SHP77 treated with DMSO at 0.1 percent for 48 hours (cell line): ENCODE measurements around the gene PTPN6.
A peak's percentile ranks its signal among the peaks of the same experiment; 100 is the strongest.

Experiments
- DNase-seq: peaks from one replicate; lab custom pipeline; 2025; lab: John Stamatoyannopoulos, UW

PTPN6 gene

DNA sequence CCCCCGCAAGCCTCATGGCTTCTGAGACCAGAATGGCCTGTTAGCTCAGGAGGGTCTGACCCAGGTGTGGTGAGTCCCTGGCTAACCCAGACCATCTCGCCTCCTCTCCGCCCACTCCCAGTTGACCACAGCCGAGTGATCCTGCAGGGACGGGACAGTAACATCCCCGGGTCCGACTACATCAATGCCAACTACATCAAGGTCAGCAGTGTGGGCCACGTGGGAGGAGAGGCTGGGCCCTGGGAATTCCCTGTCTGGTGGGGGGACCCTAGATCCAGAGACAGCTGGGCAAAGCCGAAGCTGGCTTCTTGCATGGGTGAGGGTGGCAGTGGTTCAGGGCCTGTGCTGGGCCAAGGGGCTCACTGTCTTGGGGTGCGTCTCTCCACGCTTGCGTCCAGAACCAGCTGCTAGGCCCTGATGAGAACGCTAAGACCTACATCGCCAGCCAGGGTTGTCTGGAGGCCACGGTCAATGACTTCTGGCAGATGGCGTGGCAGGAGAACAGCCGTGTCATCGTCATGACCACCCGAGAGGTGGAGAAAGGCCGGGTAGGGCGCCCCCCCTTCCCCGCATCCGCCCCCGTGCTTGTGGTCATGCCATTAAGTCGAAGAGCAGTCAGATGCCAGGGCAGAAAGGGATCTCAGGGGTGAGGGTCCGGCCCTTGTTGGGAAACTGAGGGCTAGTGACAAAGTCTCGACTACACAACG is 5.0 kb downstream of the PTPN6 start:
- no peak for DNase-seq

- DNase-seq = no peak
Measured at GRCh38 chr12:6957151-6957701, 6.1 kb downstream of the PTPN6 start.

DNA sequence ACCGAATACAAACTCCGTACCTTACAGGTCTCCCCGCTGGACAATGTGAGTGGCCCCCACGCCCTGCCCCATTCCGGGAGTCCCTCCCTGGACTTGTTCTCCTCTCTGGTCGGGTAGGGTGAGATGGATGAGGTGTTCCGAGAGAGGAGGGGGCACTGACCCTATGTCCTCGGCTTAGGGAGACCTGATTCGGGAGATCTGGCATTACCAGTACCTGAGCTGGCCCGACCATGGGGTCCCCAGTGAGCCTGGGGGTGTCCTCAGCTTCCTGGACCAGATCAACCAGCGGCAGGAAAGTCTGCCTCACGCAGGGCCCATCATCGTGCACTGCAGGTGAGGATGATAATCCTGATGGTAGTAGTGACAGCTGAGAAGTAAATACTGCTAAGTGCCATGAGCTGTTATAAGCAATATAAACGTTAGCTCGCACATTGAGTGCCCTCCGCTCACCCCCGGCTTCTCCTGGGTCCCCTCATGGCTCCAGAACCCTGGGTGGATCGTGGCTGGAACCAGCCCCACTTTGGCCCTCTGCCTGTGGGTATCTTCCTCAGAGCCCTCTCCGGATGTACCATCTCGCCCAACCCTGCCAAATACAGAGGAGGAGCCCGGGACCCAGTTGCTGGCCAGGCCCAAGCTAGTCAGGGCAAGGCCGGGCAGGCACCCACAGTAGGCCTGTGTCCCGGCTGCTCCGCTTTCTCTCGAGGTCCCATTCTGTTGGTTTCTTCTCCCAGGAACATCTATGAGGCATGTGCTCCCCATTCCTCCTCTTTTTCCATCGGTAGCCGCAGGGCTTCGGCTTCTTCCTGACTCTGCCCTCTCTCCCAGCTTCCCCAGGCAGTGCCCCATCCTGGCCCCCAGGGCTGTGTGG is 6.8 kb downstream of the PTPN6 start:
- DNase-seq = no peak

GRCh38 chr12:6958609-6959057 is 7.5 kb downstream of the PTPN6 start:
- DNase-seq = no peak

GRCh38 chr12:6959058-6959804 is 8.1 kb downstream of the PTPN6 start:
- no peak for DNase-seq

DNA sequence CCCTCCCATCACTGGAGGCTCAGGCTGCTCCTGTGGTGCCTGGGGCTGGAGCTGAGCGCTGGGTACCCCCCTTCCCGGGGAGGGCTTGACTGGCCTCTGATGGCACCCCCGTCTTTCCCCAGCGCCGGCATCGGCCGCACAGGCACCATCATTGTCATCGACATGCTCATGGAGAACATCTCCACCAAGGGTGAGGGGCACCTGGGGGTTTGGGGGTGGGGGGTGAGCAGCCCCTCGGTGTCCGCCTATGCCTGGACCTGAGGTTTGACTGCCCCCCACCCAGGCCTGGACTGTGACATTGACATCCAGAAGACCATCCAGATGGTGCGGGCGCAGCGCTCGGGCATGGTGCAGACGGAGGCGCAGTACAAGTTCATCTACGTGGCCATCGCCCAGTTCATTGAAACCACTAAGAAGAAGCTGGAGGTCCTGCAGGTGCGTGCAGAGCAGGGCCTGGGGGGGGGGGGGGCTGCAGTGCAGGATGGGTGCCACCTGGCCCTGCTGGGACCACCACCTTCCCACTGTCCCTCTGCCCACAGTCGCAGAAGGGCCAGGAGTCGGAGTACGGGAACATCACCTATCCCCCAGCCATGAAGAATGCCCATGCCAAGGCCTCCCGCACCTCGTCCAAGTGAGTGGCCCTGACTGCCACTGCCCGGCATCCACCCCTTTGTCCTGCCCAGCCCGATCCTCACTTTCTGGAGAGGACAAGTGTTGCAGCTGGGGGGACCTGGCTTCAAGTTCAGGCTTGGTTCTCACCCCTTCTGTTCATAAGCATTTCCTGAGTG is 8.8 kb downstream of the PTPN6 start:
- DNase-seq = no peak

DNA sequence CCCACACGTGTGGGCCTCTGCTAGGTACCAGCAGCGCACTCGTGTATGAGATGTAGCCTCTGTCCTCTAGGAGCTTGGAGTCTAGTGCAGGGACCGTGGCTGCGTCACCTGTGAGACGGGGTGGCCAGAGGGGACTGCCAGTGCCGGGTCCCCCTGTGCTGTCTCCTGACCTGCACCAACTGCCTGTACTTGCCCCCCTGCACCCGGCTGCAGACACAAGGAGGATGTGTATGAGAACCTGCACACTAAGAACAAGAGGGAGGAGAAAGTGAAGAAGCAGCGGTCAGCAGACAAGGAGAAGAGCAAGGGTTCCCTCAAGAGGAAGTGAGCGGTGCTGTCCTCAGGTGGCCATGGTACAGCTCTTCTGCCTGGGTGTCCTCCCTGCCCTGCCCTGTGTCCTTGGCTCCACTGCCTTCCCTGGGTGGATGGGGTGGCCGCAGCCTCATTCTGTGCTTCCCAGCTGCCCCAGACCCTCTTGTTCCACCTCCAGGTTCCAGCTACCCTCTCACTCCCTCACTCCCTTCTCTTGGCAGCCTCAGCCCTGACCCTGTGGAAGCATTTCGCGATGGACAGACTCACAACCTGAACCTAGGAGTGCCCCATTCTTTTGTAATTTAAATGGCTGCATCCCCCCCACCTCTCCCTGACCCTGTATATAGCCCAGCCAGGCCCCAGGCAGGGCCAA is 9.6 kb downstream of the PTPN6 start:
- no peak for DNase-seq

DNA sequence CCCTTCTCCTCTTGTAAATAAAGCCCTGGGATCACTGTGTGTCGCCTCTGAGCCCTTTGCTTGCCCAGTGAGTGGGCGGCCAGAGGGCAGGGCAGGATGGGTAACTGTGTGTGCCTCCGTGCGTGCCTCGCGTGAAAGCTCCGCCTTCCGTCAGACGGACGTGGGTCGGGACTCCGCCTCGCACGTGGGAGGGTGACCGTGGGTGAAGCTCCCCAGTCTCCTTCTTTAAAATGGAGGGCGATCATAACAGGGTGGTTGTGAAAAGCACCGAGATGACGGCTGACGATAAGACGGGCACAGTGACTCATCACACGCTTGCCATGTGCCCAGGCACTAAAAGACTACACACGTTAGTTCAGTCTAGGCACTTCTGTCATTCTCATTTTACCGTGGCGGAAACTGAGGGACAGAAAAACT is 10.1 kb downstream of the PTPN6 start:
- no peak for DNase-seq

GRCh38 chr12:6961695-6962284 is 10.6 kb downstream of the PTPN6 start:
- DNase-seq = peak; percentile 48

DNA sequence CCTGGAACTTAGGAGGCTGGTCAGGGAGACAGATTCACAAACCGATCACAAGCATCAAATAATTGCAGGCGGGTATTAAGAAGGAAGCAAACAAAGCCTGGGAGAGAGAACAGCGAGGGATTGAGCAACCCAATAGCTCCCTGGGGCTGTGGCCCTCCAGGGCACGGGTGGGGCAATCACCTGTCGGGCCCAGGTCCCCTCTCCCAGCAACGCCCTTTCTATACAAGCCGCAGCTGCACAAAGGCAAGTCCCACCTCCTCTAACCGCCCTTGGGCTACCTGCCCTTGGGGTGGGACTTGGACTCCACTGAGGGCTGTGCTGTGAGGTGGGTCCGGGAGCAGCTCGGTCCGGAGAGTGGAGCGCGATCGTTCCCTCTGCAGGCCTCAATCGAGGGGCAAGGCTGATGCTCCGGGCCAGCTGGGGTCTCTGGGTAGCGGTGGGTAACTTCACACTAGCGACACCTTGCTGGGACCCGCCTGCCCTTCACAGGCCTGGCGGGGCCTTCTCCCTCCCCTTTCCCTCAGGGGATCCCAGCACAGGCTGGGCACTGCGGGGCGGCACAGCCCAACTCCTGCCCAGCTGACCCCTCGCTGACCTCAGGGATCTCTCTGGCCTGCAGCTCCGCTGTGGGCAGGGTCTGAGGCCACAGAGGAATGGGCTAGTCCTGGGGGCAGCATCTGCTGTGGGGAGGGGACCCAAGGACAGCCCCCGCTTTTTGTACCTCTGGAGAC is 11.3 kb downstream of the PTPN6 start:
- DNase-seq = peak; percentile 44

GRCh38 chr12:6963016-6963731 is 12.0 kb downstream of the PTPN6 start:
- no peak for DNase-seq

DNA sequence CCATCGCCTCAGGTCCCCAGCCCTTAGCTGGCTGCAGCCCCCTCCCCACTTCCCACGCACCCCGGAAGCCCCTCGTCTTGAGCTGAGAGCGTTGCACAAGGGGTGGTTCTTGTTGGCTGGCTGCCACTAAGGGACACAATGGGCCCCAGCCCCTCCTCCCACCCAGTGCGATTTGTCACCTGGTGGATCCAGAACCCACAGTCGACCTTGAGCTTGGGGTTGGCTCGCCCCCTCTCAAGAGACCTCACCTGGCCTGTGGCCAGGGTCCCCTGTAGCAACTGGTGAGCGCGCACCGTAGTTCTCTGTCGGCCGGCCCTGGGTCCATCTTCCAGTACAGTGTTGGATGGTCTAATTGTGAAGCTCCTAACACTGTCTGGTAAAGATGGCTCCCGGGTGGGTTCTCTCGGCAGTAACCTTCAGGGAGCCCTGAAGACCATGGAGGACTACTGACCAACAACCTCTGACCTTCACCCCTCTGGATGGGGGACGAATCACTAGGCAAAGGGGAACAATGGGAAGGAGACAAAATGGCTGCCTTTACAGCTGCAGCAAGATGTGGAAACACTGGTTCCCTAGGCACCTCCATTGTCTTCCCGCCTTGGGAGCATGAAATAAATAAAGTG is 12.7 kb downstream of the PTPN6 start:
- DNase-seq = no peak

DNA sequence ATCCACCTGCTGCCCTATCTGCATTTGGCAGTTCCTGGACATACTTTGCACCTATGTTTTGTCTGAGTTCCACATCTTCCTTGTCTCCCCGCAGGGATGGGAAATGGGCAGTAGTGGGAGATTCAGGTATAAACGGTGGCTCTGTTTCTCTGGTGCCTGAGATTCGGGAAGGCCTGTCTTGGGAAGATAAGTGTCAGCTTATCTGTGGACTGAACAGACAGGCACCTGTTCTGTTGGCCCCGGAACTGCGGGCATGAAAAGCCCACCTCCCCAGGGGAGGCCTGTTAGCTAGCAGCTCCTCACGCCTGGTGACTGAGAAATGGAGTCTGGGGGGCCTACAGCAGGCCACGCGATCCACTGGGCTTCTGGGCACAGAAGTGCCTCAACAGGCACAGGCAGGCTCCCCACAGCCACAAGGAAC is 13.5 kb downstream of the PTPN6 start:
- no peak for DNase-seq

DNA sequence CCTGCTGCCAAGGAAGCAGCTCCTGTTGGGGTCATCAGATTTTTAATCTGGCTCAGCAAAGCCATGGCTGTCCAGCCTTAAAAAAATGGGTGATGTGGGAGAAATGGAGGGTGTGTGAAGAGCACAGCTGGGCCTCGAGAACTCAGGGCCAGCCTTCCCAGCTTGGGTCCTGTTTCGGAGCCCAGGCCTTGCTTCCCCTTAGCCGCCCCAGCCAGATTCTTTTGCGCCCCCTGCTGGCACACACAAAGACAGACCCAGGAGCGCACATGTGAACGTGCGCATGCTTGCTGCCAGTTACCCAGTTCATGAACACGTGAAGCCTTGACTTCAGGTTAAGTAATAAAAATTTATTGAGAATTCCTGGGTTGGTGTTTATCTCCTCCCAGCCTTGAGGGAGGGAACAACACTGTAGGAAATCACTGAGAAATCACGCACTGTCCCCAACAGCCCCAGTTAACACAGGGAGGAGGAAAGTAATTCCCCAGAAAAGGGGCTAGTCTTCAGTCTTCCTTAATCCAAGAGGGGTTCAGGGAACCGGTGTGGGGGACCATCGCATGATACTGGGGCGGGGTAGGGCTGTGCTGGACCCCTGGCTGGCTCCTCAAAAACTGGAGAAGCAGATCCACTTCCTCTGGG is 14.0 kb downstream of the PTPN6 start:
- DNase-seq = no peak

- no peak for DNase-seq
Measured at GRCh38 chr12:6965714-6966113, 14.6 kb downstream of the PTPN6 start.

DNA sequence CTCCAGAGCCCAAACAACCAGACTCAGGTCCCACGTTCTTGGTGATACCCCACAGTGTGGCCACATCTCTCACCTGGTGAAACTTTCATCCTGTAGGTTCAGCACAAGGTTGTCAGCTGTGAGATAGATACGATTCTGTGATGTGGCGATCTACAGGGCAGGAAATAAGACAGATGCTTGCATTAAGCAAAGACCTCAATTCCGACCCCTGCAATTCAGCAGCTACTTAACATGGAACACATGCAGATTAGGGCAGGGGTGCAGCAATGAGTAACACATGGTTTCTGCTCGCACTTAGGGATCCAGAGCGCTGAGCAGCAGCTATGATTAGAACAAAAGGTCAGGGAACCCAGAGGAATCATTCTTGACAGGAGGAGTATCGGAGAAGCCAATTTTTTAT is 15.2 kb downstream of the PTPN6 start:
- no peak for DNase-seq

DNA sequence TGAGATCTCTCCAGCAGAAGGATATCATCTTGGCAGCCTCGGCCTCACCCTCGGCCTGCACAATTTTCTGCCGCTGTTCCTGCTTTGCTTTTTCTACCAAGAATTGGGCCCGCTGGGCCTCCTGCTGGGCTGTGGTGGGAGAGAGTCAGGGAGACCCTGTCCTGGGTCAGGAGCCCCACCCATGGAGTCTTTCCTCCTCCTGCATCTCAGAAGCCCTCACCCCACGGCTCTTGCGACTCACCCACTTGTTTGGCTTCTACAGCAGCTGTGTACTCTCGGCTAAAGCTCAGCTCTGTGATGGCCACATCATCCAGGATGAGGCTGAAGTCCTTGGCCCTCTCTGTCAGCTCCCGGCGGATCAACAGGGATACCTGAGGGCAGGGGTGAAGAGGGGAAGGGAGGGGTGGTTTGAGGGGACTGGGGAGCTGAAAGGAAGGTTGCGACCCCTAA is 16.5 kb downstream of the PTPN6 start:
- DNase-seq = no peak

GRCh38 chr12:6968426-6968825 is 17.3 kb downstream of the PTPN6 start:
- no peak for DNase-seq
